Lung (tissue), 12 donors: ENCODE measurements around the gene PC. TPM values are rescaled to one million over a fixed set of nuclear protein-coding genes. Genes with fewer than 3 reads are reported as not detected.
A peak's percentile ranks its signal among the peaks of the same experiment; 100 is the strongest.

Experiments used
- ATAC-seq: fragments of 200-7000 bp; cut with Tn5 transposase; one replicate; pipeline ENCODE4 v1.9.1; 2020; ENCODE audit warnings: moderate number of reproducible peaks; ENCODE audit not compliant: insufficient read depth, low FRiP score
- DNase-seq, 3 donors: peaks; one replicate each; pipeline ENCODE4 v3.0.0-alpha.2; 2013 to 2017
- H3K27ac ChIP-seq, 2 donors: one replicate each; pipeline ENCODE4 v1.5.1; 2013; ENCODE audit warnings: mild to moderate bottlenecking in 2 of 2, moderate library complexity in 2 of 2, control low read depth in 1 of 2, inconsistent platforms in 1 of 2, low read depth in 1 of 2, low read length in 1 of 2
- H3K27me3 ChIP-seq, 3 donors: one replicate each; pipeline ENCODE4 v1.5.1; 2013; ENCODE audit warnings: low read length in 2 of 3; ENCODE audit not compliant: control insufficient read depth in 3 of 3, insufficient read depth in 3 of 3
- H3K36me3 ChIP-seq, 4 donors: one replicate each; pipeline ENCODE4 v1.5.1; 2013; ENCODE audit warnings: low read length in 4 of 4, mild to moderate bottlenecking in 1 of 4, moderate library complexity in 1 of 4; ENCODE audit not compliant: control insufficient read depth in 4 of 4, insufficient read depth in 4 of 4
- H3K4me1 ChIP-seq, 5 donors: one replicate each; pipeline ENCODE4 v1.5.1; 2013; ENCODE audit warnings: low read length in 5 of 5, mild to moderate bottlenecking in 2 of 5, moderate library complexity in 1 of 5; ENCODE audit not compliant: control insufficient read depth in 5 of 5, insufficient read depth in 5 of 5
- H3K4me3 ChIP-seq: one replicate; pipeline ENCODE4 v1.5.1; 2013; ENCODE audit warnings: mild to moderate bottlenecking, control low read depth, moderate library complexity
- H3K9ac ChIP-seq, 2 donors: one replicate each; pipeline ENCODE4 v1.5.1; 2013; ENCODE audit warnings: low read length in 2 of 2, control low read depth in 1 of 2; ENCODE audit not compliant: insufficient read depth in 1 of 2
- H3K9me3 ChIP-seq, 4 donors: one replicate each; pipeline ENCODE4 v1.5.1; 2013; ENCODE audit warnings: low read length in 3 of 4, mild to moderate bottlenecking in 1 of 4, moderate library complexity in 1 of 4; ENCODE audit not compliant: control insufficient read depth in 4 of 4, insufficient read depth in 3 of 4
- CTCF ChIP-seq: IDR thresholded peaks from 2 replicates; pipeline ENCODE4 v1.5.1; 2012; ENCODE audit warnings: mild to moderate bottlenecking; ENCODE audit errors: control extremely low read depth, extremely low read depth
- WGBS, 2 donors: extraction: QIAGEN DNeasy Blood & Tissue Kit; methylation state at CpG; one replicate each; pipeline ENCODE4 v1.1.7; 2013; 5-methylcytosine and 5-hydroxymethylcytosine counted together
- polyA plus RNA-seq, 2 donors: library from polyadenylated mRNA; stranded (reverse); fragments of 200-250 nt; gene quantifications; one replicate each; pipeline ENCODE4 v1.2.1, GENCODE V29; 2013
- total RNA-seq, 2 donors: library from RNA; depleted of rRNA in 1 of 2; stranded (reverse); fragments of >200 nt in 1 of 2; gene quantifications; one replicate each; pipeline ENCODE4 v1.2.1, GENCODE V29; 2014 to 2021
- donor health status: control.
- donor health status: control.
- donor health status: Bipolar disorder and iron deficiency.
- donor health status: healthy.
- donor health status: DM: yes; HTN: yes; CAD: no.

Gene PC
- total and polyA plus RNA-seq, 4 donors: 5.5 to 32.5 (median 12.0) TPM

- Histone ChIP-seq H3K27ac (no peak overlapping the region), H3K36me3 (no peaks in the 10 kb centered on the region), H3K4me1 (peaks cover 0 to 35% (median 7%) of the 10 kb centered on the region in 5 donors), H3K9me3 (no peaks in the 10 kb centered on the region), H3K27me3 (no peaks in the 10 kb centered on the region), H3K4me3 (no peak overlapping the region), H3K9ac (no peak overlapping the region)
- ATAC-seq (no peak), DNase-seq (no peak)
- 93 to 98% methylated on average over 10 of the region's 10 CpGs for WGBS, 2 donors
- TF ChIP-seq CTCF: no peak
Observed at GRCh38 chr11:66881451-66881835, 76.7 kb downstream of the PC start.

GRCh38 chr11:66880496-66881450 lies 77.4 kb downstream of the PC start:
- WGBS, 2 donors: 32 to 48% methylated on average over 14 of the region's 14 CpGs
- no peaks in the 10 kb centered on the region for H3K36me3 ChIP-seq
- ATAC-seq: no peak

GRCh38 chr11:66879999-66880398 lies 78.2 kb downstream of the PC start:
- Histone ChIP-seq H3K27me3 (no peaks in the 10 kb centered on the region), H3K9me3 (no peaks in the 10 kb centered on the region), H3K9ac (no peak overlapping the region), H3K27ac (no peak overlapping the region), H3K36me3 (no peaks in the 10 kb centered on the region), H3K4me3 (no peak overlapping the region), H3K4me1 (peaks cover 0 to 30% (median 7%) of the 10 kb centered on the region in 5 donors)
- WGBS, 2 donors: 81 to 95% methylated on average over 8 of the region's 8 CpGs
- DNase-seq (no peak), ATAC-seq (no peak)
- no peak for TF ChIP-seq CTCF

More at GRCh38 chr11:66880496-66881450, 77.4 kb downstream of the PC start:
- no peak overlapping the region for H3K9ac ChIP-seq
- no peak overlapping the region for H3K4me3 ChIP-seq
- TF ChIP-seq CTCF: no peak
- peaks cover 0 to 32% (median 7%) of the 10 kb centered on the region in 5 donors for H3K4me1 ChIP-seq
- H3K9me3 ChIP-seq: no peaks in the 10 kb centered on the region
- DNase-seq: peak in 1 of 3 donors; percentile 55
- no peak overlapping the region for H3K27ac ChIP-seq
- H3K27me3 ChIP-seq: no peaks in the 10 kb centered on the region
